GM19240 (cell line): ENCODE data around the gene HSD17B7.

Experiments
- DNase-seq: peaks from one replicate; pipeline ENCODE4 v3.0.0; 2011; ENCODE audit warnings: low spot score; ENCODE audit not compliant: insufficient read length

Gene HSD17B7

DNA sequence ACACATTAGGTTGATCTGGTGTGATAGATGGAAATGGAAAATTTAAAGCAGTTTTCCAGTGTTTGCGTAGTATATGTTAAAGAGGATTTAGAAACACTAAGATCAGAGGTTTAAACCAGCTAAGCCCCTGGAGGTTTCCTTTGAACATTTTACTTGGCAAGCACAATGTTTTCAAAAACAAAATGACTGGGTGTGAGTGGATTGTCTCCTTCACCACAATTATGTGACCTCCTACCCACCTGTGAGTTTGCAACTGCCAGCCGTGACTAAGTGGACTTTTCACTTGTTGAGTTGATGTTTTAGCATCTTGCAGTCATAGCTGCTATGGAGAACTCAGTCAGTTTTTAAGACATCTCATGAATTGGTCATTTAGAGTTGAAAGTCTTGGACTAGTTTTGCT lies 65.8 kb downstream of the HSD17B7 start:
- no peak for DNase-seq

GRCh38 chr1:162857850-162858249 lies 67.3 kb downstream of the HSD17B7 start:
- no peak for DNase-seq

DNA sequence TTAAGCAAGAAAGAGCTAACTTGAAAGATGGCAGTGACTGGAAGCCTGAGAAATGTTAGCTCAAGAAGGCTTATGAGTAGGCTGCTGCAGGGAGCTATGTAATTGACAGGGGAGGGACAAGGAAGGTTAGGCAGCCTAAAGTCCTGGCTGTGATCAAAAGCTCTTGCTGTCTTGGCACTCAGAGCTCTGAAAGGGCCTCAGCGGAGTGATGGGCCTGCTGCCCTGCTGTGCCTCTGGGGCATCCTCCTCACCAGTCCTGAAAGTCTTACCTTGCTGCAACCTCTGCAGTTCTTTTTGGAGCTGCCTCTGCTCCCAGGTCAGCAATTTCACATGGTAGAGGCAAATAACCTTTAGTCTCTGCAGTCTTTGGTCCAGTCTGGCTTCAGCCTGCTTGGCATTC lies 68.7 kb downstream of the HSD17B7 start:
- DNase-seq = no peak

GRCh38 chr1:162861101-162861500 lies 70.6 kb downstream of the HSD17B7 start, which contains the start of gene CCDC190:
Gene CCDC190, minus strand, starts transcription at chr1:162861175. Its CDS starts 1,529 bp downstream, at chr1:162859646.
- no peak for DNase-seq

DNA sequence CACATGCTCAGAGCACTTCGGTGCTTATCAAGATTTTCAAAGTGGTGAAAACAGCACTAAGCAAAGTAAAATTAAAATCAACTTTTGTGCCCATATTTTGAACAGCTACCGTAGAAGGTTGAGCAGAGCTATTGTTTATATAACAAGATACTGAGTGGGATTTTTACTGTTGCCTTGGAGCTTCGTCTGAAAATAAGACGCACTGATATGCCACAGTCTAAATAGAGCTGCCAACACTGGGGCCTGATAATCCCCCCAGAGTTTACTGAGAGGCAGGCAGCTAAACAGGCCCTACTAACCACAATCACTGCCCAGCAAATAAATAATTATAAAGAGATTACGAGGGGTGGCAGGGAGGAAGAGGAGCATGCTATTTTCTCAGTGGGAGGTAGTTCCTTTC lies 71.1 kb downstream of the HSD17B7 start:
- DNase-seq = no peak
